OCI-LY3 (cell line): ENCODE data around the gene C6orf15.

Source experiments
- EZH2phosphoT487 ChIP-seq: fragments of 200-600 bp; shearing (Covaris generic); IDR thresholded peaks from 2 replicates; pipeline ENCODE4 v1.6.1; 2018; ENCODE audit warnings: antibody characterized with exemption, mixed run types, low read depth
- TF ChIP-seq, protein P1 (sequence below): fragments of 200-600, 300-600 bp; sonication (generic); IDR thresholded peaks from 2 replicates; pipeline ENCODE4 v1.5.1; 2014; ENCODE audit warnings: antibody characterized with exemption, low read length, low read depth

DNA sequence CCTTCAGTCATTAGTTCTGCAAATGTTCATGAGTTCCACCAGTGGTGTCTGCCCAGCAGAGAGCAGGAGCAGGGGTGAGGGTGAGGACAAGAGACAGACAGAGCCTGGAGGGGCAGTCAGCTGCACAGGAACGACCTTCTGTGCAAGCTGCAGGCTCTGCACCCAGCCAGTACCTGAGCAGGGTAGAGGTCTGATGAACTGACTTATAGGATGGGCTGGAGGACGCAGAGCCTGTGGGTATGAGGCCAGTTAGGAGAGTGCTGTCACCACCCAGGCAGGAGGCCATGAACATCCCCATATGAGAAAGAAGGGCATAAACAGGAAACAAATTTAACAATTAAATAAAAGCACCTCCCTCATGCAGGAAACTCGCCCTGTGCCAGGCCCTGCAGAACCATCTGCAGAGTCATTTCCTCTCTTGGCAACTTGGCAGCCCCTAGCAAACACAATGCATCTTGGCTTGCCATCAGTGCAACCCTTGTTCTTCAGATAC lies 17.9 kb downstream of the C6orf15 start:
- TF ChIP-seq, protein P1, sequence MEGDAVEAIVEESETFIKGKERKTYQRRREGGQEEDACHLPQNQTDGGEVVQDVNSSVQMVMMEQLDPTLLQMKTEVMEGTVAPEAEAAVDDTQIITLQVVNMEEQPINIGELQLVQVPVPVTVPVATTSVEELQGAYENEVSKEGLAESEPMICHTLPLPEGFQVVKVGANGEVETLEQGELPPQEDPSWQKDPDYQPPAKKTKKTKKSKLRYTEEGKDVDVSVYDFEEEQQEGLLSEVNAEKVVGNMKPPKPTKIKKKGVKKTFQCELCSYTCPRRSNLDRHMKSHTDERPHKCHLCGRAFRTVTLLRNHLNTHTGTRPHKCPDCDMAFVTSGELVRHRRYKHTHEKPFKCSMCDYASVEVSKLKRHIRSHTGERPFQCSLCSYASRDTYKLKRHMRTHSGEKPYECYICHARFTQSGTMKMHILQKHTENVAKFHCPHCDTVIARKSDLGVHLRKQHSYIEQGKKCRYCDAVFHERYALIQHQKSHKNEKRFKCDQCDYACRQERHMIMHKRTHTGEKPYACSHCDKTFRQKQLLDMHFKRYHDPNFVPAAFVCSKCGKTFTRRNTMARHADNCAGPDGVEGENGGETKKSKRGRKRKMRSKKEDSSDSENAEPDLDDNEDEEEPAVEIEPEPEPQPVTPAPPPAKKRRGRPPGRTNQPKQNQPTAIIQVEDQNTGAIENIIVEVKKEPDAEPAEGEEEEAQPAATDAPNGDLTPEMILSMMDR = no peak
- no peak for TF ChIP-seq EZH2phosphoT487
